Esophagus muscularis mucosa (tissue), 4 donors: ENCODE measurements around the gene ZBTB8A. TPM values are rescaled to one million over a fixed set of nuclear protein-coding genes. Genes with fewer than 3 reads are reported as not detected.
"Not testable (repeated sequence)": the region's sequence is repeated elsewhere in the genome, so short reads cannot be mapped to it uniquely, and the experiment has no call there.

Experiments
- DNase-seq: peaks from one replicate; pipeline ENCODE4 v3.0.0-alpha.2; 2017; ENCODE audit errors: extremely low spot score
- H3K27ac ChIP-seq, 4 donors: fragments of 200-600 bp; sonication (generic); replicated peaks in 1 of 4; 1 replicate in 3 of 4; 2 replicates in 1 of 4; pipeline ENCODE4 v1.5.1; 2016 to 2019; ENCODE audit warnings: mild to moderate bottlenecking in 1 of 4
- H3K27me3 ChIP-seq, 4 donors: fragments of 200-600 bp; sonication (generic); one replicate each; pipeline versions ENCODE4 v1.5.1 to v1.6.0; 2016 to 2019
- H3K36me3 ChIP-seq, 4 donors: fragments of 200-600 bp; sonication (generic); one replicate each; pipeline ENCODE4 v1.5.1; 2016 to 2019
- H3K4me1 ChIP-seq, 4 donors: fragments of 200-600 bp; sonication (generic); one replicate each; pipeline ENCODE4 v1.5.1; 2016 to 2019
- H3K4me3 ChIP-seq, 4 donors: fragments of 200-600 bp; sonication (generic); 1 replicate in 2 of 4; 2 replicates in 2 of 4; pipeline ENCODE4 v1.5.1; 2016 to 2019; ENCODE audit warnings: mild to moderate bottlenecking in 4 of 4, moderate library complexity in 1 of 4
- H3K9me3 ChIP-seq, 4 donors: fragments of 200-600 bp; sonication (generic); 1 replicate in 3 of 4; 2 replicates in 1 of 4; pipeline ENCODE4 v1.5.1; 2016 to 2019
- EP300 ChIP-seq: sonication (generic); formaldehyde crosslinking; IDR thresholded peaks from one replicate; pipeline ENCODE4 v1.6.1; 2017; ENCODE audit warnings: antibody characterized with exemption
- POLR2A ChIP-seq: fragments of 450-650 bp; IDR thresholded peaks from one replicate; pipeline ENCODE4 v1.6.1; 2017; ENCODE audit warnings: antibody characterized with exemption, moderate library complexity, mild to moderate bottlenecking, low read depth
- POLR2AphosphoS5 ChIP-seq, 2 donors: sonication (generic); formaldehyde crosslinking; IDR thresholded peaks; one replicate each; pipeline ENCODE4 v1.6.1; 2017; ENCODE audit warnings: antibody characterized with exemption in 2 of 2
- WGBS: methylation state at CpG from one replicate; pipeline ENCODE4 v1.1.5; 2018; 5-methylcytosine and 5-hydroxymethylcytosine counted together
- intact Hi-C: fragments of 100-400 bp; cut with DNase I; formaldehyde crosslinking; loops from one replicate; pipeline ENCODE4 v1.15.1; 2023
- total RNA-seq, 4 donors: library from RNA; depleted of rRNA; stranded (reverse); fragments of >200 nt; gene quantifications; one replicate each; pipeline versions ENCODE4 v1.1.0 to v1.2.1, GENCODE V29; 2016
- TF ChIP-seq, protein P1 (sequence below), 3 experiments: fragments of 200-600 bp in 2 of 3; fragments of 450-650 bp in 1 of 3; sonication (generic) in 2 of 3; IDR thresholded peaks; one replicate each; pipeline ENCODE4 v1.5.1; 2017 to 2019; ENCODE audit warnings: antibody characterized with exemption in 3 of 3, mild to moderate bottlenecking in 2 of 3, moderate library complexity in 1 of 3

ZBTB8A gene
- total RNA-seq, 4 donors from 2014 or later = 6.8 to 12.0 (median 10.3) TPM

DNA sequence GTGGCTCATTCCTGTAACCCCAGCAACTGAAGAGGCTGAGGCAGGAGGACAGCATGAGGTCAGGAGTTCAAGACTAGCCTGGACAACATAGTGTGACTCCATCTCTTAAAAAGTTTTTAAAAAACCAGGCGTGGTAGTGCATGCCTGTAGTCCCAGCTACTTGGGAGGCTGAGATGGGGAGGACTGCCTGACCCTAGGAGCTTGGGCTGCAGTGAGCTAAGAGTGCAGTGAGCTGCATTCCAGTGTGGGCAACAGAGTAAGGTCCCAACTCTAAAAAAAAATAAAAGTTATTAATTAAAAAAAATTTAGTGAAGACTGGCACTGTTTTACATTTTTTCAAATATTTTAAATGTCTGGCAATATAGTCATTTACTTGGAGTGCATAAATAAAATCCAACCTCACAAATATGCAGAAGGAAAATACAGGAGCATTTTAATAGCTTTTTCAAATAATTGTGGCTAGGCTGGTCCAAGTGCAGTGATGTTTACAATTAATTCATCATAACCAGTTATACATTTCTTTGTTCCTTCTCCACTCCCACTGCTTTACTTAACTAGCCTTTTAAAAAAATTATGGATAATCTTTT, 100.4 kb downstream of the ZBTB8A start:
- Histone ChIP-seq H3K9me3 (no peaks in the 10 kb centered on the region), H3K4me3 (no peak overlapping the region), H3K27ac (no peak overlapping the region), H3K27me3 (no peaks in the 10 kb centered on the region), H3K36me3 (peaks cover 0 to 19% (median 3%) of the 10 kb centered on the region in 4 donors), H3K4me1 (no peaks in the 10 kb centered on the region)
- WGBS = 100% methylated on average over 1 of the region's 1 CpG
- no peak for DNase-seq
- intact Hi-C loops = no loop called here
- no peak for TF ChIP-seq POLR2AphosphoS5 (IDR thresholded peaks at IDR 0.05)
- no peak for TF ChIP-seq EP300
- TF ChIP-seq, protein P1, sequence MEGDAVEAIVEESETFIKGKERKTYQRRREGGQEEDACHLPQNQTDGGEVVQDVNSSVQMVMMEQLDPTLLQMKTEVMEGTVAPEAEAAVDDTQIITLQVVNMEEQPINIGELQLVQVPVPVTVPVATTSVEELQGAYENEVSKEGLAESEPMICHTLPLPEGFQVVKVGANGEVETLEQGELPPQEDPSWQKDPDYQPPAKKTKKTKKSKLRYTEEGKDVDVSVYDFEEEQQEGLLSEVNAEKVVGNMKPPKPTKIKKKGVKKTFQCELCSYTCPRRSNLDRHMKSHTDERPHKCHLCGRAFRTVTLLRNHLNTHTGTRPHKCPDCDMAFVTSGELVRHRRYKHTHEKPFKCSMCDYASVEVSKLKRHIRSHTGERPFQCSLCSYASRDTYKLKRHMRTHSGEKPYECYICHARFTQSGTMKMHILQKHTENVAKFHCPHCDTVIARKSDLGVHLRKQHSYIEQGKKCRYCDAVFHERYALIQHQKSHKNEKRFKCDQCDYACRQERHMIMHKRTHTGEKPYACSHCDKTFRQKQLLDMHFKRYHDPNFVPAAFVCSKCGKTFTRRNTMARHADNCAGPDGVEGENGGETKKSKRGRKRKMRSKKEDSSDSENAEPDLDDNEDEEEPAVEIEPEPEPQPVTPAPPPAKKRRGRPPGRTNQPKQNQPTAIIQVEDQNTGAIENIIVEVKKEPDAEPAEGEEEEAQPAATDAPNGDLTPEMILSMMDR (IDR thresholded peaks at IDR 0.05) = no peak
- TF ChIP-seq POLR2A = no peak

DNA sequence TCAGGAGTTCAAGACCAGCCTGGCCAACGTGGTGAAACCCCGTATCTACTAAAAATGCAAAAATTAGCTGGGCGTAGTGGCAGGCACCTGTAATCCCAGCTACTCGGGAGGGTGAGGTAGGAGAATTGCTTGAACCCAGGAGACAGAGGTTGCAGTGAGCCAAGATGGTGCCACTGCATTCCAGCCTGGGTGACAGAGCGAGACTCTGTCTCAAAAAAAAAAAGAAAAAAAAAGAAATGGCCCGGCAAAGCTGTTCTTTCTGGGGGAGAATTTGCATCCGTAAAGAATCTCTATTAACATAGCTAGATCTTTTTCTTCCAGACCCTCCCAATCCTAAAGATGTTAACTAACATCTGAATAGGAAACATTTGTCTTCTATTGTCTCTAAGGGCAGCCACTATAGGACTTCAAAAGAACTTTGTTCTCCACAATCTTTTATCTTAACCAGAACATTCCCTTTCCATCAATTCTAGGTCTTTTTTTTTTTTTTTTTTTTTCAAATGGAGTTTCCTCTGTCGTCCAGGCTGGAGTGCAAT, 103.1 kb downstream of the ZBTB8A start:
- WGBS = 74% methylated on average over 8 of the region's 8 CpGs
- H3K4me3 ChIP-seq, H3K9me3 ChIP-seq, DNase-seq, H3K27me3 ChIP-seq, H3K27ac ChIP-seq, intact Hi-C loops, H3K4me1 ChIP-seq: not testable (repeated sequence)
- H3K36me3 ChIP-seq = peaks cover 0 to 11% (median 3%) of the 10 kb centered on the region in 4 donors

DNA sequence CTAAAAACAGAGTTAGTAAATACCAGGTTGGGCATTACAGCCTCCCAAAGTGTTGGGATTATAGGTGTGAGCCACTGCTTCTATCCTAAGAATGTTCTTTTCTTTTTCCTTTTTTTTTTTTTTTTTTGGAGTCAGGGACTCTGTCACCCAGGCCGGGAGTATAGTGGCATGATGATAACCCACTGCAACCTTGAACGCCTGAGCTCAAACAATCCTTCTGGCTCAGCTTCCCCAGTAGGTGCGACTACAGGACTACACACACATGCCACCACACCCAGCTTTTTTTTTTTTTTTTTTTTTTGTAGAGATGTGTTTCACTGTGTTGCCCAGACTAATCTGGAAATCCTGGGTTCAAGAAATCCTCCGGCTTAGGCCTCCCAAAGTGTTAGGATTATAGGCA, 105.2 kb downstream of the ZBTB8A start:
- Histone ChIP-seq H3K27me3 (no peaks in the 10 kb centered on the region), H3K36me3 (peaks cover 0 to under 1% (median 0%) of the 10 kb centered on the region in 4 donors), H3K4me1 (peaks cover 10 to 30% (median 25%) of the 10 kb centered on the region in 4 donors), H3K4me3 (no peak overlapping the region), H3K9me3 (no peaks in the 10 kb centered on the region), H3K27ac (no peak overlapping the region)
- intact Hi-C loops = no loop called here
- TF ChIP-seq POLR2A = no peak
- TF ChIP-seq, protein P1 (IDR thresholded peaks at IDR 0.05) = no peak
- TF ChIP-seq EP300 = no peak
- no peak for TF ChIP-seq POLR2AphosphoS5 (IDR thresholded peaks at IDR 0.05)
- DNase-seq = no peak
- 92% methylated on average over 4 of the region's 4 CpGs for WGBS

DNA sequence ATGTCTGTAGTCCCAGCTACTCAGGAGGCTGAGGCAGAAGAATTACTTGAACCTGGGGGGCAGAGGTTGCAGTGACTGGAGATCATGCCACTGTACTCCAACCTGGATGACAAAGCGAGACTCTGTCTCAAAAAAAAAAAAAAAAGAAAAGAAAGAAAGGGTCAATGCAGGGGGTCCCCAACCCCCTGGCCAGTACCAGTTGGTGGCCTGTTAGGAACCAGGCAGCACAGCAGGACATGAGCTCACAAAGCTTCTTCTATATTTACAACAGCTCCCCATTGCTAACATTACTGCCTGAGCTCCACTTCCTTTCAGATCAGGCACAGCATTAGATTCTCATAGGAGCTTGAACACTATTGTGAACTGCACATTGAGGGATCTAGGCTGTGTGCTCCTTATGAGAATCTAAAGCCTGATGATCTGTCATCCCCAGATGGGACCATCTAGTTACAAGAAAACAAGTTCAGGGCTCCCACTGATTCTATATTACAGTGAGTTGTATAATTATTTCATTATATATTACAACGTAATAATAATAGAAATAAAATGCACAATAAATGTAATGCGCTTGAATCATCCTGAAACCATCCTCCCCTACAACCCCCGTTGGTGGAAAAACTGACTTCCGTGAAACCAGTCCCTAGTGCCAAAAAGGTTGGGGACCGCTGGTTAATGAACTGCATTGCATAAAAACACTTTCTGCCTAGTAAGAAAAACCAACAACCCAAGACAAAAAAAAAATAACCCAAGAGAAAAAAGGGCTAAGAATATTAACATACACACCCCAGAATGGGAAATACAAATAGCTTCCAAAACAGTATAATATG, 108.3 kb downstream of the ZBTB8A start:
- intact Hi-C loops = no loop called here
- WGBS = 81% methylated on average over 6 of the region's 6 CpGs
- TF ChIP-seq, protein P1 (IDR thresholded peaks at IDR 0.05) = no peak
- TF ChIP-seq POLR2AphosphoS5 (IDR thresholded peaks at IDR 0.05) = no peak
- TF ChIP-seq POLR2A = no peak
- no peak for TF ChIP-seq EP300
- H3K9me3 ChIP-seq = no peaks in the 10 kb centered on the region
- H3K27ac ChIP-seq = no peak overlapping the region
- peaks cover 22 to 49% (median 40%) of the 10 kb centered on the region in 4 donors for H3K4me1 ChIP-seq
- no peak overlapping the region for H3K4me3 ChIP-seq
- no peaks in the 10 kb centered on the region for H3K27me3 ChIP-seq
- peaks cover 0 to 5% (median 2%) of the 10 kb centered on the region in 4 donors for H3K36me3 ChIP-seq
- no peak for DNase-seq

DNA sequence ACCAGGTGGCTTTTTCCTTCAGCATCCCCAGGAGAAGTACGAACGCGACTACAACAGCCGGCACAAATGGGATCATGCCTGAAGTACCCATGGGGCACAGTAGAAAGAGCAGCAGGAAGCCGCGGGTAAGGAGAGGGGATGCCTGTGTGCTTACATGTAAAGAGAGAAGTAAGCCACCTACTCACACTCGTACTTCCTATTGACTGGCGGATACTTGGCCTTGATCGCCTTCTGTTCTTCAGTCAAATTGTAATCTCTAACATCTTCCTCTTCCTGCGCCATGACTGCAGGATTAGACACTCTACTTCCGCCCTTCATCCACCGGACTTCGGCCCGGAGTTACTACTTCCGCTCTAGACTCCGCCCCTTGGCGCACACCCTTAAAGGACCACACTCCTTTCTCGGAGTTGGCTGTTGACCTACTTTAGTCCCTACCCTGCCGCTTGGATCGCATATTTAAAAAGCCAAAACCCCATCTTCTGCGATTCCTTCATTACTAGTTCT, 111.1 kb downstream of the ZBTB8A start, which contains the start of gene ZBTB8OS:
Gene ZBTB8OS (minus strand): TSS at position 303 of the 504 bp plus-strand sequence. CDS start 21 bp downstream, at position 282.
- DNase-seq = peak; percentile 96
- TF ChIP-seq POLR2AphosphoS5 (IDR thresholded peaks at IDR 0.05) = peak; percentile 85 to 88
- TF ChIP-seq, protein P1 (IDR thresholded peaks at IDR 0.05) = no peak
- under 1% methylated on average over 21 of the region's 21 CpGs for WGBS
- intact Hi-C loops = loop anchor here (5.0 kb wide), 1 partner anchor 57 kb away; no protein-coding TSS in a partner anchor
- Histone ChIP-seq H3K36me3 (peaks cover 3 to 23% (median 17%) of the 10 kb centered on the region in 4 donors), H3K4me3 (peak within 1 kb of the TSS; percentile 72 to 91 (median 82)), H3K27ac (peak within 1 kb of the TSS; percentile 99), H3K9me3 (no peaks in the 10 kb centered on the region), H3K27me3 (no peaks in the 10 kb centered on the region), H3K4me1 (peaks cover 36 to 72% (median 65%) of the 10 kb centered on the region in 4 donors)
